ENCODE results near the gene LRP1-AS.

The LRP1-AS gene

GRCh38 chr12:57149245-57149900 lies 2.0 kb upstream of the LRP1-AS start:
- Histone ChIP-seq H3K27me3 (ENCODE audit: insufficient read depth, low read length, poor library complexity) (no peaks in the 10 kb centered on the region), H3K4me1 (ENCODE audit: insufficient read depth, low read length) (no peaks in the 10 kb centered on the region), H3K36me3 (ENCODE audit: insufficient read depth, low read length) (no peaks in the 10 kb centered on the region), H3K79me2 (ENCODE audit: insufficient read depth, low read length) (no peaks in the 10 kb centered on the region), H3K9ac (ENCODE audit: low read depth, low read length) (no peak overlapping the region), H2AFZ (ENCODE audit: low read depth, low read length) (no peak overlapping the region), H3K4me2 (ENCODE audit: insufficient read depth, low read length) (no peak overlapping the region), H3K27ac (ENCODE audit: low read length) (no peak overlapping the region), H3K9me3 (ENCODE audit: insufficient read depth, low read length, severe bottlenecking) (no peaks in the 10 kb centered on the region), H3K4me3 (ENCODE audit: low read depth in 1 of 2, low read length in 2 of 2) (no peak overlapping the region), H4K20me1 (ENCODE audit: insufficient read depth, low read length) (no peaks in the 10 kb centered on the region)
- DNase-seq (no peak), ATAC-seq (ENCODE audit: insufficient read depth, low read depth) (no peak)
- TF ChIP-seq CTCF (IDR thresholded peaks at IDR 0.05; ENCODE audit: borderline replicate concordance, extremely low read depth, low read length, poor library complexity, severe bottlenecking): no peak
- no peak for TF ChIP-seq EZH2 (IDR thresholded peaks at IDR 0.05; ENCODE audit: borderline replicate concordance, low read depth, low read length, severe bottlenecking)

GRCh38 chr12:57148469-57149244 lies 1.2 kb upstream of the LRP1-AS start:
- ATAC-seq (ENCODE audit: insufficient read depth, low read depth) (no peak), DNase-seq (no peak)
- no peaks in the 10 kb centered on the region for H3K36me3 ChIP-seq (ENCODE audit: insufficient read depth, low read length)
- no peak overlapping the region for H3K9ac ChIP-seq (ENCODE audit: low read depth, low read length)
- TF ChIP-seq CTCF (IDR thresholded peaks at IDR 0.05; ENCODE audit: borderline replicate concordance, extremely low read depth, low read length, poor library complexity, severe bottlenecking) (no peak), EZH2 (IDR thresholded peaks at IDR 0.05; ENCODE audit: borderline replicate concordance, low read depth, low read length, severe bottlenecking) (no peak)
- no peaks in the 10 kb centered on the region for H3K79me2 ChIP-seq (ENCODE audit: insufficient read depth, low read length)
- no peak overlapping the region for H3K4me3 ChIP-seq (ENCODE audit: low read depth in 1 of 2, low read length in 2 of 2)
- H3K4me2 ChIP-seq (ENCODE audit: insufficient read depth, low read length): no peak overlapping the region
- no peaks in the 10 kb centered on the region for H3K27me3 ChIP-seq (ENCODE audit: insufficient read depth, low read length, poor library complexity)
- no peak overlapping the region for H2AFZ ChIP-seq (ENCODE audit: low read depth, low read length)
- no peaks in the 10 kb centered on the region for H3K4me1 ChIP-seq (ENCODE audit: insufficient read depth, low read length)
- H3K9me3 ChIP-seq (ENCODE audit: insufficient read depth, low read length, severe bottlenecking): no peaks in the 10 kb centered on the region
- H3K27ac ChIP-seq (ENCODE audit: low read length): no peak overlapping the region
- no peaks in the 10 kb centered on the region for H4K20me1 ChIP-seq (ENCODE audit: insufficient read depth, low read length)

DNA sequence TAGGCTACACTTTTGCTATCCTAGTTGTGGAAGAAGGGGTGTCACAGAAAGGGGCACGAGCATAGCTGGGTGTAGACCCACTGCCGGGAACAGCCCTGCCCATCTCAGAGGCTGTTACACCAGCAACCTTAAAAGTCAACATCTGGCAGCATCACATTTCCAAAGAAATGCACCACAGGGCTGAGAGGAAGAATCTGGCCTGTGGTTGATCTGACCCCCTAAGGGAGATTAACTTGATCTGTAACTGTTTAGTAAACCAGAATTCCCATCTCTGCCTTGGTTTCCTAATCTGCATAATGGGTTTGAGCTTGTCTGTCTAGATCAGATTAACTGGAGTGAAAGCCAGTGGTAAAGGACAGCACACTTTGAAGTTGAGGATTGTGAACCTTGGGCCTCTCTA lies 1.3 kb downstream of the LRP1-AS start:
- Histone ChIP-seq H3K4me2 (ENCODE audit: insufficient read depth, low read length) (no peak overlapping the region), H2AFZ (ENCODE audit: low read depth, low read length) (no peak overlapping the region), H3K4me1 (ENCODE audit: insufficient read depth, low read length) (no peaks in the 10 kb centered on the region), H4K20me1 (ENCODE audit: insufficient read depth, low read length) (no peaks in the 10 kb centered on the region), H3K27ac (ENCODE audit: low read length) (no peak overlapping the region), H3K36me3 (ENCODE audit: insufficient read depth, low read length) (no peaks in the 10 kb centered on the region), H3K79me2 (ENCODE audit: insufficient read depth, low read length) (no peaks in the 10 kb centered on the region), H3K4me3 (ENCODE audit: low read depth in 1 of 2, low read length in 2 of 2) (no peak overlapping the region), H3K27me3 (ENCODE audit: insufficient read depth, low read length, poor library complexity) (no peaks in the 10 kb centered on the region), H3K9me3 (ENCODE audit: insufficient read depth, low read length, severe bottlenecking) (no peaks in the 10 kb centered on the region), H3K9ac (ENCODE audit: low read depth, low read length) (no peak overlapping the region)
- DNase-seq: no peak
- TF ChIP-seq CTCF (IDR thresholded peaks at IDR 0.05; ENCODE audit: borderline replicate concordance, extremely low read depth, low read length, poor library complexity, severe bottlenecking): no peak
- ATAC-seq (ENCODE audit: insufficient read depth, low read depth): no peak

Measured in DND-41 (cell line).